Lower leg skin (tissue), 3 donors: ENCODE measurements around the gene RCE1.

ENCODE experiments used
- CTCF ChIP-seq, 3 donors: fragments of 450-650 bp; IDR thresholded peaks; one replicate each; pipeline ENCODE4 v1.5.1; 2016; ENCODE audit warnings: antibody characterized with exemption in 3 of 3, mild to moderate bottlenecking in 3 of 3, moderate library complexity in 2 of 3
- POLR2A ChIP-seq, 2 donors: fragments of 450-650 bp; IDR thresholded peaks; one replicate each; pipeline ENCODE4 v1.6.1; 2016 to 2017; ENCODE audit warnings: antibody characterized with exemption in 2 of 2, mild to moderate bottlenecking in 1 of 2, moderate library complexity in 1 of 2

- TF ChIP-seq CTCF (IDR thresholded peaks at IDR 0.05) (no peak), POLR2A (IDR thresholded peaks at IDR 0.05) (no peak)
Observed at GRCh38 chr11:66885469-66885868, 42.2 kb downstream of the RCE1 start.
